RCC 7860 (cell line): ENCODE data around the gene PTPRN2.

ENCODE experiments used
- DNase-seq: peaks from one replicate; pipeline ENCODE4 v3.0.0-alpha.2; 2015; ENCODE audit warnings: low spot score
- FAIRE-seq: peaks from 2 replicates; lab custom pipeline; 2012; peaks lifted over from hg19 to GRCh38; lab: Jason Lieb, UNC

Gene PTPRN2

GRCh38 chr7:158018971-158019645, 568.5 kb downstream of the PTPRN2 start:
- FAIRE-seq (no peak), DNase-seq (no peak)

- DNase-seq: no peak
- FAIRE-seq: no peak
Measured at GRCh38 chr7:158018098-158018762, 569.4 kb downstream of the PTPRN2 start.

DNA sequence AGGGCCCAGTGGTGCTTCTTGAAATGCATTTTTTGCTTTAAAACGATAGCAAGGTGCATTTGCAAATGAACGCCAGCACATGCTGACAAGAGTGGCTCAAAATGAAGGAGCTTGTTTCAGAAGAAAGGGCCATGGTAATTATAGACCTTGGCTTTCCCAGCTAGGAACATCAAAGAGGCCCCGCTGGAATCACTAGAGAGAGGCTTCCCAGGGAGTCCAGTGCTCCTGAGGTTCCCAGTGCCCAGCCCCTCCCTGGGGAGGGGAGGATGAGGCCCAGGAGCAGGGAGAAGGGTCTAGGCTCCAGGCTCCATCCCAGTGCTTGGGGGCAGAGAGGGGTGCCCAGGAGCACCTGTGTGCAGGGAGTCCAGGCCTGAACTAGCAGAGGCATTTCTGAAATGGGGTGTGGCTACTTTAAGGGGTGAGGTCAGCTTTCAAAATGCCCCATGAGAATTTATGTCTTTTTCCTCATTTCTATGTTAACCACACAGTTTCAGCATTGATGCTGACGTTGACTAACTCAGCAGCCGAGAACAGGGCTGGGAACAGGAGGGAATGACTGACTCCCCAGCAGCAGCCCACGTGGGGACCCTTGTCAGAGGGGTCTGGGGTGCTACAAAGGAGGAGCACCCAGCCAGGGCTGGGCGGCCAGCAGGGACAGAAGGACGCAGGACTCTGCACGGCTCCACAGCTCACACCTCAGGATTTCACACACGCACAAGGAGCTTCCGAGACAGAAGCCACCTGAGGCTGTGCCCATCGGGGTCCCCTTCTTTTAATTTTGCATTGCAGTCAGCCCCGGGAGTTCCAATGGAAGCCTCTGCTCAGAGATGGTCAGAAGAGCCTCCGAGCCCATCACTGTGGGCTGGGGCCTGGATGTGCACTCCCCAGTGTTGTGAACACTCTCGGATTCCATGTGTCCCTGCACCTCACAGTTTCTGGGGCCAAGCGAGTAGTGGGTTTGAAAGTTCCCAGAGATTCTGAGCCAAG, 570.2 kb downstream of the PTPRN2 start:
- DNase-seq (no peak), FAIRE-seq (no peak)

DNA sequence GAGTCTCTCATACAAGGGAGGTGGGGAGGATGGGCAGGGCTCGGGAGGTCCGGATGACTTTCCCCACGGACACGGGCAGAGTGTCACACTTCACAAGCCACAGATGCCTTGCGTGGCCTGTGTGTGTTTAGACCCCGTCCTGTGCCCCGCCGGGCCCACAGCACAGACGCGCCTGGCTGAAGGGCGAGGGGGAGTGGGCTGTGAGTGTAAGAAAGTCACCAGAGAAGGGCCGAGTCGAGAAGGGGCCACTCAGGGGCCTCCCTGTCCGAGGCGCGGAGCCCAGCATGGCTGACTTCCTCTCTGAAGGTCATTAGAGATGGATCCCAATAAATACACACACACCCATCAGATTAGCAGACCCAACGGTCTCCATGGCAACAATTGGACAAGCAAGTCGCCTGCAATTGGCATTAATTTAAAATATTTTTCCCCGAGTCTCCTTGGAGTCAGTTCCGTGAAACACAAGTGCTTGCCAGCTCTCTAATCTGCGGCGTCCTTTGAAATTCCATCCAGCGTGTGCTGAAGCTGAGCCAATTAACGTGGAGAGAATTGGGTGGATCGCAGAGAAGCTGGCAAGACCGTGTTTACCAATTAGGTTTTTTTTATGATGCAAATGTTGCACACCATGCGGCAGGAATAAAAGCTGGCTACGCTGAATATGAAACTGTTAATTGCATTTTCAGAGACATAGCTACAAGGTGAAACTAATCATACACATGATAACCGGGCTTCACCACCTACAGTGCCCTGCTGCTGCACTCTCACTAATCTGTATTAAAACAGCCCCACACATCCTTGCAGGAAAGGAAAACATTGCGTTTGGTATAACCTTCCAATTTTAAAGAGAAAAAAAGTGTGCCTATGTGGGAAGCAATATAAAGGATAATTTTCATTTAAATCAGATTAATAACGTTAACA, 571.2 kb downstream of the PTPRN2 start:
- DNase-seq (no peak), FAIRE-seq (no peak)

DNA sequence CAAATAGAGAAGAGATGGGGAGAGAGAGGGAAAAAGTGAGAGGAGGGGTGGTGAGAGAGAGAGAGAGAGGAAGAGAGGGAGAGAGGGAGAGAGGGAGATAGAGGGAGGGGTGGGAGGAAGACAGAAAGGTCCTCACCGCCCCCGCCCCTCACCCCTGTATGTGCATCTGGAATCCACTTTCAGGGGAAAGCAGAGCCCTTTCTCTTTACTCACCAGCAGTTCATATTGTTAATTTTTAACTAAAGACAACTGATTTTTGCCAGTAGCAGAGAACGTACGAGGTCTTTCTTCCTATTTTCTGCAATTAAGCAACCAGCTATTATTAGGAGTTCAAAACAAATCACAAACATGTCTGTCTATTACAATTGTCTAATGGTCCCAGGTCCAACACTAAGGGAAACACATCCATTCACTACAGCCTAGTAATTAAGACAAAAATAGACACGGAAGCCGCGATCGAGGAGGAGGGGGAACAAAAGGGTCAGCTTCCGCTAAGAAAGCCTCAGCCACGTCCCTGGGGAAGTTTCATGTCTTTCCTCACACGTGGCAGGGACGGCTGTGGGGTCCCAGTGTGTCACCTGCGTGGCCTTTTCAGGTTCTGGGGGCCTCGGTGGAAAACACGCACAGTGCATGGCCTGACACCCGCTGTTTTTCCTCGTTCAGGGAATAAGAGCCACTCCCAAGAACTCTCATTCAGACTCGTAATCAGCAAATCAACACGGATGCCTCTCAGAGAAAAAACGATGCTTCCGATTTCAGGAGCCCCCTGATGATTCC, 572.0 kb downstream of the PTPRN2 start:
- DNase-seq (no peak), FAIRE-seq (no peak)

DNA sequence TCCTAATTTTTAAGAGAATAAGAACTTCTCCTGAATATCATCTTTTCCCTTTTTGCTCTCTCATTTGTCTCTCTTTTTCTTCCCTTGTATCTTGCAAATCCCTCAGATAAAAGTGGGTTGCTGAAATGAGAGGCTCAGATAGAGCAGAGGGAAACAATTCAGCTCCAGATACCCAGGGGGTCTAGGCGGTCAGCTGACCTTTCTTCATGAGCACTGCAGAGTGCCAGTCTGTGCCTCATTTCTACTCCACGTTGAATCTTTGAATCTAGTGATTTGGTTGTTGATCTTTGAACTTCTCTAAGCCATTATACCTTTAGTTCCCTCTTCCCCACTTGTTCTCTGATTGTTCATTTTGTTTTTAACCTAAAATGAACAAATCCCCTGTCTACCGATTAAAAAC, 572.6 kb downstream of the PTPRN2 start:
- DNase-seq: no peak
- FAIRE-seq: no peak

DNA sequence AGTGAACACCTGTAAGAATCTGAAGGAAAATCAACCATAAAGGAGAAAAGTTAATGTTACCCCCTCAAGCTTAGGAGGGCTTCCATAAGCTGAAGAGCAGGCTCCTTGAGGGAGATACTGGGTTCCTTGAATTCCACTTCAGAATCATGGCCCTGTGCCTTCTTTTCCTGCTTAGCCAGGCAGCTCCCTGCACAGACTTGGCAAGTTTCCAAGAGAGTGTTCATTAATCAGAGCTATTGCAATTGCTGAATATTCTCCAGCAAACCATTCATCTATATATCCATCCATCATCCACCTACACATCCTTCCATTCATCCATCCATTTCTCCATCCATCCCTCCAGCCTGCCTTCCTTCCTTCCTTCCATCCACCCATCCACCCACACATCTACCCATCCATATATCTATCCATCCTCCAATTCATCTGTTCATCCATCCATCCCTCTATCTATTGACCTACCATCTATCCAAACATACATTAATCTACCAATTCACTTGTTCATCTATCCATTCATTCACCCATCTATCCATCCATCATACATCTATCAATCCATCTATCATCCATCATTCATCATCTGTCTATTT, 574.4 kb downstream of the PTPRN2 start:
- DNase-seq: no peak
- no peak for FAIRE-seq

GRCh38 chr7:158011941-158012340, 575.7 kb downstream of the PTPRN2 start:
- DNase-seq (no peak), FAIRE-seq (no peak)

- no peak for FAIRE-seq
- DNase-seq: no peak
Measured at GRCh38 chr7:158010961-158011693, 576.5 kb downstream of the PTPRN2 start.

DNA sequence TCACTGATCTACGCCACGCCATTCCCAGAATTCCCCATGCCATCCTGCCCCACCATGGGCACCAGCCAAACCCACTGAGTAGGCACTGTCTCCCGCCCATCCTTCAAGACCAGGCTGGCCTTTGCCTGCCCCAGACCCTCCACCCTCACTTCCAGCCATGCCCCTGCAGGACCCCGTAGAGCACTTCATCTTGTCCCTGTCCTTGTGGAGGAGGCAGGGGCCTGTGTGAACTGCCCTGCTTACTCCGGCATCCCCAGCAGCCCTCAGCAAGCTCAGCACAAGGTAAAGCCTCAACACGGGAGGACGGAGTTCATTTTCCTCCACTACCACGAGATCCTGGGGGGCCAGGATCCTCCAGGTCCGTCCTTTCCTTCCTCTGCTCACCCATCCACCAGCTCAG, 577.7 kb downstream of the PTPRN2 start:
- no peak for FAIRE-seq
- DNase-seq: no peak

DNA sequence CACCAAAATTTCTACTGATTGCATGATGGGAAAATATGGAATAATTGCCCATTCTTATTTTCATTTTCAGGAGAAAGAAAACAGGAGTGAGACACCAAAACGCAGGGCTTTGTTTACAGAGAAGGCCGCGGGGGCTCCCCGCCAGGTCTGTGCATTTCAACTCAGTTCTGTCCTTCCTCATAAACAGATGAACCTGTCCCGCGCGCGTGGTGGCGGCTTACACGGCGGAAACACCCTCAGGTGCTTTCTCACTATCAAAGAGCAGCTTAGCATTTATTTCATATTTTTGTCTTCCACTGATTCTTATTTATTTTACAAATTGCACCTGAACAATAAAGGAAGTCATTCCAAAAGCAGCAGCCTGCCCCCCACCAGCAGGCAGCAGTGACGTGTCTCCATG, 579.4 kb downstream of the PTPRN2 start:
- DNase-seq (no peak), FAIRE-seq (no peak)

DNA sequence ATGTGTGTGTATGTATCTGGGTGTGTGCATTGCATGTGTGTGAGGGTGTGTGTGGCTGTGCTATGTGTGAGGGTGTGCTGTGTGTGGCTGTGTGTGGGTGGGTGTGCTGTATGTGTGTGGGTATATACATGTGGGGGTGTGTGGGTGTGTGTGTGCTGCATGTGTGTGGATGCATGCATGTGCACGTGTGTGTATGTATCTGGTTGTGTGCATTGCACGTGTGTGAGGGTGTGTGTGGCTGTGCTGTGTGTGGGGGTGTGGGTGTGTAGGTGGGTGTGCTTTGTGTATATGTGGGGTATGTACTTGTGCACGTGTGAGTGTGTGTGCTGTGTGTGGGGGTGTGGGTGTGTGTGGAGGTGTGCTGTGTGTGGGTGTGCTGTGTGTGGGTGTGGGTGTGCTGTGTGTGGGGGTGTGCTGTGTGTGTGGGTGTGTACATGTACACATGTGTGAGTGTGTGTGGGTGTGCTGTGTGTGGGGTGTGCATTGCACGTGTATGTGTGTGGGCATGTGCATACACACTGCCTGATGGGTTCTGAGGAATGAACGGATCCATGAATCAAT, 579.8 kb downstream of the PTPRN2 start:
- FAIRE-seq: no peak
- no peak for DNase-seq

DNA sequence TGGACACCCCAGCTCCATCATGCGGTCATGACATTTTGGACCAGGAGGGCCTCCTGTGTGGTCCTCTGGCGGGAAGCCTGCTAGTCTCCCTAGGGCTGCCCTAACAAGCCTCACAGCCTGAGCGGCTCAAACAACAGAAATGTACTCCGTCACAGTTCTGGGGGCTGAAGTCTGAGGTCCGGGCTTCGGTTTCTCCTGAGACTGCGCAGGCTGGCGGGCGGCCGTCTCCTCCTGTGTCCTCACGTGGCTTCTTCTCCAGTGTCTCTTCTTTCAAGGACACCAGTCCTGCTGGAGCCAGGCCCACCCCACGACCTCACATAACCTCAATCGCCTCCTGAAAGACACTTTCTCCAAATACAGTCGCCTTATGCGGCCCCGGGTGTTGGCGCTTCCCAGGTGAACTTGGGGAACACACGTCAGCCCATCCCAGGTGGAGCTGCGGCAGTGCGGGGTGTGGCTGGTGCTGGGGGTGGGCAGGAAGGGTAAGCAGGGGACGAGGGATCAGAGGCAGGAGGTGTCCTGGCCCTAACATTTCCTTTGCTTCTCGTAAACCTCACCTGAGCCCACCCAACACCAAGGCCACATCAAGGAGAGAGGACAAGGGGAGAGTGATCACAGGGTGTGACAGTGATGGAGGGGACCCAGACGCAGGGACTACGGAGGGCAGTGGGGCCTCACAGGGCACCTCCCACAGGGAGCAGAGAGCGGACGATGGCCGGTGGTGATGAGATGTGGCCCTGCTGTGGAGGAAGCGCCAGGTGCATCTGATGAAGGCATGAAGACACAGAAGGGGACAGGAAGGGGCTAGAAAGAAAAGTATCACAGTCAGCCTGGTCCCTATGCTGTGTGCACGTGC, 580.6 kb downstream of the PTPRN2 start:
- no peak for DNase-seq
- FAIRE-seq: no peak

- FAIRE-seq (no peak), DNase-seq (no peak)
Measured at GRCh38 chr7:158005531-158005930, 582.1 kb downstream of the PTPRN2 start.

- no peak for DNase-seq
- FAIRE-seq: no peak
Measured at GRCh38 chr7:158004123-158004490, 583.5 kb downstream of the PTPRN2 start.

- no peak for FAIRE-seq
- no peak for DNase-seq
Measured at GRCh38 chr7:158003441-158004122, 584.0 kb downstream of the PTPRN2 start.

- no peak for DNase-seq
- FAIRE-seq: no peak
Measured at GRCh38 chr7:158002486-158003080, 585.0 kb downstream of the PTPRN2 start.
